ENCODE data around the gene INPPL1.

DNA sequence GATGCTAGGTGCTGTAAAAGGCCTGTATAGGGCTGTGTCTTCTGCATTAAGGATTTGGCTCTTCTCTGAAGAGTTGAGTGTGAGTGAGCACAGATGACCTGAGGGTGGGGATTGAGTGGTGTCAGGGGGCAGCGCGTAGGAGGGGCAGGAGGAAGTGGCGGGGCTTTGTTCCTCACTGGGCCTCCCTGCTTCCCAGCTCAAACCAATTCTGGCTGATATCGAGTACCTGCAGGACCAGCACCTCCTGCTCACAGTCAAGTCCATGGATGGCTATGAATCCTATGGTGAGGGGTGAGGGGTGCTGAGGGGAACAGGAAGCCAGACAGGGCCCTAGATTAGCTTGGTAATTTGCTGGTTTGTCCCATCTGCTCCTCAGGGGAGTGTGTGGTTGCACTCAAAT lies 10.4 kb downstream of the INPPL1 start:
- TF ChIP-seq, protein P1, sequence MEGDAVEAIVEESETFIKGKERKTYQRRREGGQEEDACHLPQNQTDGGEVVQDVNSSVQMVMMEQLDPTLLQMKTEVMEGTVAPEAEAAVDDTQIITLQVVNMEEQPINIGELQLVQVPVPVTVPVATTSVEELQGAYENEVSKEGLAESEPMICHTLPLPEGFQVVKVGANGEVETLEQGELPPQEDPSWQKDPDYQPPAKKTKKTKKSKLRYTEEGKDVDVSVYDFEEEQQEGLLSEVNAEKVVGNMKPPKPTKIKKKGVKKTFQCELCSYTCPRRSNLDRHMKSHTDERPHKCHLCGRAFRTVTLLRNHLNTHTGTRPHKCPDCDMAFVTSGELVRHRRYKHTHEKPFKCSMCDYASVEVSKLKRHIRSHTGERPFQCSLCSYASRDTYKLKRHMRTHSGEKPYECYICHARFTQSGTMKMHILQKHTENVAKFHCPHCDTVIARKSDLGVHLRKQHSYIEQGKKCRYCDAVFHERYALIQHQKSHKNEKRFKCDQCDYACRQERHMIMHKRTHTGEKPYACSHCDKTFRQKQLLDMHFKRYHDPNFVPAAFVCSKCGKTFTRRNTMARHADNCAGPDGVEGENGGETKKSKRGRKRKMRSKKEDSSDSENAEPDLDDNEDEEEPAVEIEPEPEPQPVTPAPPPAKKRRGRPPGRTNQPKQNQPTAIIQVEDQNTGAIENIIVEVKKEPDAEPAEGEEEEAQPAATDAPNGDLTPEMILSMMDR (IDR thresholded peaks at IDR 0.05) = no peak
- no peak for TF ChIP-seq POLR2A (IDR thresholded peaks at IDR 0.05)

All from lower leg skin (tissue), 3 donors.